NCI-H1436 treated with DMSO at 0.1 percent for 48 hours (cell line): ENCODE results near the gene POLR2E.
A peak's percentile ranks its signal among the peaks of the same experiment; 100 is the strongest.
"Not testable (repeated sequence)": the region's sequence is repeated elsewhere in the genome, so short reads cannot be mapped to it uniquely, and the experiment has no call there.

Experiments used
- DNase-seq: peaks from one replicate; lab custom pipeline; 2025; lab: John Stamatoyannopoulos, UW

The POLR2E gene

GRCh38 chr19:1094978-1095701, at the start of gene POLR2E:
Gene POLR2E, minus strand, starts transcription at chr19:1095375. Its CDS starts 60 bp downstream, at chr19:1095315.
- peak; percentile 92 for DNase-seq

DNA sequence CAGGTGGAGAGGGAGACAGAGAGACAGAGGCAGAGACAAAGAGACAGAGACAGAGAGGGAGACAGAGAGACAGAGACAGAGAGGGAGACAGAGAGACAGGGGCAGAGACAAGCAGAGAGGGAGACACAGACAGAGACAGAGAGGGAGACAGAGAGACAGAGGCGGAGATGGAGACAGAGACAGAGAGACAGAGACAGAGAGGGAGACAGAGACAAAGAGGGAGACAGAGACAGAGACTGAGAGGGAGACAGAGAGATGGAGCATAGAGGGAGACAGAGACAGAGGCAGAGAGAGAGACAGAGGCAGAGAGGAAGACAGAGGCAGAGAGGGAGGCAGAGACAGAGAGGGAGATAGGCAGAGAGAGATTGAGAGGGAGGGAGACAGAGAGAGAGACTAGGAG, 49.6 kb upstream of the POLR2E start:
- DNase-seq: no peak

- no peak for DNase-seq
These were observed 48.7 kb upstream of the POLR2E start for GRCh38 chr19:1143828-1144399.

DNA sequence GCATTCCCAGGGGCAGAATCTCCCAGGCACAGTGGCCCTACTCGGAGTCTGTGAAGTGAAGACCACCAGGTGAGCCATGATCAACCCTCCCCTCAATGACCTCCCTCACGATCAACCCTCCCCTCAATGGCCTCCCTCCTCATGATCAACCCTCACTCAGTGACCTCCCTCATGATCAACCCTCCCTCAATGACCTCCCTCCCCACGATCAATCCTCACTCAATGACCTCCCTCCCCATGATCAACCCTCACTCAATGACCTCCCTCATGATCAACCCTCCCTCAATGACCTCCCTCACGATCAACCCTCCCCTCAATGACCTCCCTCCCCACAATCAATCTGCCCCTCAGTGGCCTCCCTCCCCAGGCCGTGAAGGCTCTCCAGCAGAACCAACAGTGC, 46.8 kb upstream of the POLR2E start:
- DNase-seq: no peak

GRCh38 chr19:1140272-1141027, 45.3 kb upstream of the POLR2E start:
- no peak for DNase-seq

- DNase-seq: no peak
These were observed 44.0 kb upstream of the POLR2E start for GRCh38 chr19:1139126-1139525.

DNA sequence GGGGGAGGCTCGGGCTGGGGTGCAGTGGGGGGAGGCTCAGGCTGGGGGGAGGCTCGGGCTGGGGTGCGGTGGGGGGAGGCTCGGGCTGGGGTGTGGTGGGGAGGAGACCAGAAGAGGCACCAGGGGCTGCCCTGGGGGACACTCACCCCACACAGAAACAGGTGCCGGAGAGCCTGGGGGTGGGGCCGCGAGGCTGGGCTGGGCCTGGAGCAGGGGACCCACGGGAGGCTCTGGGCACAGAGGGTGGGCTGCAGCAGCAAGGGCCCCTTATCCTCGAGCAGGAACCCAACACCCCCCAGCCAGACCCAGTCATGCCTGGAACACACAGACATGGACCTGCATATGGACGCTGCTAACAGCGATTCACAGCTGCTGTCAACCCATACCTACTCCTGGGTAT, 42.9 kb upstream of the POLR2E start:
- DNase-seq: no peak

GRCh38 chr19:1136621-1137317, 41.6 kb upstream of the POLR2E start:
- no peak for DNase-seq

DNA sequence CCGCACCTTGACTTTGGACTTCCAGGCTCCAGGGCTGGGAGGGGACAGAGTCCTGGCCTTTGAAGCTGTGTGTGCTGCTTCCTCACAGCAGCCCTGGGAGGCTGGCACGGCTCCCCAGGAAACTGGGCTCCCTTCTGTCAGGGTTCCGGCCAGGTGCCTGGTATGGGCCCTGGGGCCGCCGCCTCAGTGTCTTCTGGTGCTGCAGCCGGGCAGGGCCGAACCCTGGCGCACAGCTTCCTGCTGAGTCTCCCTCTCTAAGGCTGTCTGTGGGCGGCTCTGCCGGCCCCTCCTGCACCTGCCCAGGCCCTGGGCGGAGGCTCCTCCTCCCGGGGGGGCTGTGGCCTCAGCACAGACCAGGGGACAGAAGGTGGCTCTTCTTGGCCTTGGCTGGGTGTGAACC, 41.0 kb upstream of the POLR2E start:
- no peak for DNase-seq

DNA sequence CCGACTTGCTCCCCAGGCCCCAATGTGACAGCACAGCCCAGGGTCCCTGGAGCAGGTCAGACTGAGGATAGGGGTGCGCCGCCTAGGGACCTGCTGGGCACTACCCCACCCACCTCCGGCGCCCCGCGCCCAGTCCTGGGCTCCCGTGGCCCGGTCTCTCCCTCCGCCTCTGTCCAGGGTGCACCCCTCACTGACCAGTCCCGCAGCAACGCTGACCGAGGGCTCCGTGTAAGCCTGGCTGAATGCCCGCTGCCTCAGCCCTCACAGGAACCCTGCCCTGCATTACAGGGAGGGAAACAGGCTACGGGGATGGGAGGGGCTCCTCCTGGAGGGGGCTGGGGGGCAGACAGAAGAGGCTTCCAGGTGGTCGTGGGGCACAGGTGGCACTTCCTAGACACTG, 40.3 kb upstream of the POLR2E start:
- DNase-seq: no peak

GRCh38 chr19:1134431-1134830, 39.3 kb upstream of the POLR2E start:
- no peak for DNase-seq

- no peak for DNase-seq
These were observed 38.3 kb upstream of the POLR2E start for GRCh38 chr19:1133471-1133929.

GRCh38 chr19:1132552-1133383, 37.6 kb upstream of the POLR2E start:
- DNase-seq: no peak

- no peak for DNase-seq
These were observed 36.8 kb upstream of the POLR2E start for GRCh38 chr19:1131718-1132551.

DNA sequence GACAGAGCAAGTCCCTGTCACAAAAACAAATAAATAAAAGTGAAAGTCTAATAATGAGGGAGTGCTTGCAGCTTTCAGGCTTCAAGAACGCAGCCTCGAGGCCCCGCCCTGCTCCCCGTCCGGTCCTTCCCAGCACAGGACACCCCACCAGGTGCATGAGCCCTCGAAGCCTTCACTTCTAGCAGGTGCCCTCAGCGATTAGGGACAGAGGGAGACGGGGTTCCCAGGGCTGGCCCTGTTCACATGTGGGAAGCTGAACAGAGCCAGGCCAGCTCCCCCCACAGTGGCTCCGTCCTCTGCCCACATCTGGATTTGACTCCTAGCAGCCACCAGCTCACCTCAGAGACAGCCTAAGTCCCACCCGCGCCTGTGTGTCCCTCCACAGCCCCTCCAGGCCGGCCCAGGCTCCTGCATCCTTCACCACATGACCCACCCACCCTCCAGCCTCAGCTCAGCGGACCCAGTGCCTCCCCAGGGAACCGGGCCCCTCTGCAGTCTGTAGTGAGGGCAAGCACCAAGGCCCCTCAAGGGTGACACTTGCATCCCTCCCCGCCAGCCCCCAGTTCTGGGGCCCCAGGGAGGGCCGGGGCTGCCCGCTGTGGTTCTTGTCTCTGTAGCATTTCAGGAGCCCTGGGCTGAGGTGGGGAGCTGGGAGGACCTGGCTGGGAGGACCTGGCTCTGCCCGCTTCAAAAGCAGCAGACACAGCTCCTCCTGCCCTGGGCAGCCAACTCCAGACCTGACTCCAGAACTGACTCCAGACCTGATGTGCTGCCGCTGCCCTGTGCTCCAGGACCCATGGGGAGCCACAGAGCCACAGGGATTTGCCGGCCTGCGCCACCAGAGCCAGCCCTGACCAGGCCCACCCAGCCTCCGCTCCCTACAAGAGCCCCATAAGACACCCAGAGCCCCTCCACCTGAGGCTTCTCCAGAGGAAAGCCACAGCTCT, 35.9 kb upstream of the POLR2E start:
- DNase-seq: no peak

DNA sequence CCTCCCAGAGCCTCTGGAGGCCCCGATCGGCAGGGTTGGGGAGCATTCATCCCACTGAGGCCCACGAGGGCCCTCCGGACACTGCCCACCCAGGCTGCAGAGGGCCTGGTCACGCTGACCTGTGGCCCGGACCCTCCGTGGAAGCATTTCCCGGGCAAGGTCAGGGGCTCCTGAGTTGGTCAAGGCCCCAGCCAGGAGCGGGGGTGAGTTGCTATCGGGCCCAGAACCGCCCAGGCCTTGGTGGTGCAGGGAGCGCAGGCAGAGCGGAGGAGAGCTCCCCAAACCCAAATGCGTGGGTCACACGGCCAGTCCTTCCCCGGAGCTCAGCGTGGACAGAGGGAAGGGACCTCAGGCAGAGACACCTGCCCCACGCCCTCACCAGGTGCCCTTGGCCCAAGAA, 34.4 kb upstream of the POLR2E start:
- no peak for DNase-seq

DNA sequence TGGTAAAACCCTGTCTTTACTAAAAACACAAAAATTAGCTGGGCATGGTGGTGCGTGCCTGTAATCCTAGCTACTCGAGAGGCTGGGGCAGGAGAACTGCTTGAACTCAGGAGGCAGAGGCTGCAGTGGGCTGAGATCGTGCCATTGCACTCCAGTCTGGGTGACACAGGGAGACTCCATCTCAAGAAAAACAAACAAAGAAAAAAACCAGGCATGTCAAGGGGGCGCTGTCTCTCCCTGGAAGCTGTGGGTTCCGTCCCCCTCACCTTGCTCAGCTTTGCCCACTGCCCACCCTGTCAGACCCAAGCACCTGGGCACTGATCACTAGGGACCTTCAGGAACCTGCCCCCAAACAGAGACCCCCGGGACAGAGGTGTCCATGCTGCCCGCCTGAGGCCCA, 33.9 kb upstream of the POLR2E start:
- DNase-seq: not testable (repeated sequence)

DNA sequence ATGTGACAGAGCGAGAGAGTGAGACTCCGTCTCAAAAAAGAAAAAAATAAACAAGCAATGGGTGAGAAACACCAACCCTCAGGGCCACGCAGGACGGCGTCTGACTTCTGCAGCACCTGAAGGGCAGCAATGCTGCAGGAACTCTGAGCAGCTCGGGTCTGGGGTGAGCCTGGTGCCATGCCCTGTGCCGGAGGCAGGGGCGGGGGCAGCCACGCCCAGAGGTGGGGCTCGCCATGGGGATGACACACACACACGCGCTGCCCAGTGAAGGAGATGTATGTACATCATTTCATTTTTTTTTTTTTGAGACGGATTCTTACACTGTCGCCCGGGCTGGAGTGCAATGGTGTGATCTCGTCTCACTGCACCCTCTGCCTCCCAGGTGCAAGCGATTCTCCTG, 32.9 kb upstream of the POLR2E start:
- no peak for DNase-seq

DNA sequence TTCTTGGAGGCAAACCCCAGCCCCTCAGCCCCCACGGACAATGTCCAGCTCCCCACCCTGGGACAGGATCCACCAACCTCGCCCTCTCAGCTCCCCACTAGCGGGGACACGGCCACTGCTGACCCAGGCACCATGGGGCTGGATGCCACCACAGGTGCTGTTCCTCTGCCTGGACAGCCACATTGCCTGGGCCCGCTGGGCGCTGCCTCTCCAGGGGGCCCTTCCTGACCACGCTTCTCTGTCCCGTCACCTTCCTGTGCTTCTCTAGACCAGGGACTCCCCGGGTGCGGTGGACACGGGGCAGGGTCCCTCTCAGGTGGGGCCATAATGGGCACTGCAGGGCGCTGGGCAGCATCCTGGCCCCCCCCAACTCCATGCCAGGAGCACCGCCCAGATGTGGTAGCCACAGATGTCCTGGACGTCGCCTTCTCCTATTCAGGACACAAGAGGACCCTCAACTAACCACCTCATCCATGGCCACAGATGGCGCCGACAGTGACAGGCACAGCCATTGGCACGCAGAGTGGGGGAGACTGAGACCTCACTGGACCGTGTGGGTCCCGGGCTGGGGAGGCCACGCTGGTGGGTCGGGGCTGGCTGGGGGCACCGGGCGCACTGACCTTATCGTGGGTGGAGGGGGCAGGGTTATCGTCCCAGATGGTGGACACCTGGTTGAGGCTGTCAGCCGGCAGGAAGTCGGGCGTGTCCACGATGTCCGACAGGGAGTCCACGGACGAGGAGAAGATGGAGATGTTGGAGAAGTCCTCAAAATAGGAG, 32.0 kb upstream of the POLR2E start:
- no peak for DNase-seq
